GM12873 (cell line): ENCODE results near the gene STK11IP.

Experiments used
- TF ChIP-seq, protein P1 (sequence below): IDR thresholded peaks from 2 replicates; pipeline ENCODE4 v1.5.1; 2012; ENCODE audit warnings: low read depth, mild to moderate bottlenecking, moderate library complexity, low read length, control low read depth; ENCODE audit not compliant: insufficient read depth; ENCODE audit errors: missing control alignments

STK11IP gene

GRCh38 chr2:219629976-219630695 is 32.5 kb downstream of the STK11IP start:
- TF ChIP-seq, protein P1, sequence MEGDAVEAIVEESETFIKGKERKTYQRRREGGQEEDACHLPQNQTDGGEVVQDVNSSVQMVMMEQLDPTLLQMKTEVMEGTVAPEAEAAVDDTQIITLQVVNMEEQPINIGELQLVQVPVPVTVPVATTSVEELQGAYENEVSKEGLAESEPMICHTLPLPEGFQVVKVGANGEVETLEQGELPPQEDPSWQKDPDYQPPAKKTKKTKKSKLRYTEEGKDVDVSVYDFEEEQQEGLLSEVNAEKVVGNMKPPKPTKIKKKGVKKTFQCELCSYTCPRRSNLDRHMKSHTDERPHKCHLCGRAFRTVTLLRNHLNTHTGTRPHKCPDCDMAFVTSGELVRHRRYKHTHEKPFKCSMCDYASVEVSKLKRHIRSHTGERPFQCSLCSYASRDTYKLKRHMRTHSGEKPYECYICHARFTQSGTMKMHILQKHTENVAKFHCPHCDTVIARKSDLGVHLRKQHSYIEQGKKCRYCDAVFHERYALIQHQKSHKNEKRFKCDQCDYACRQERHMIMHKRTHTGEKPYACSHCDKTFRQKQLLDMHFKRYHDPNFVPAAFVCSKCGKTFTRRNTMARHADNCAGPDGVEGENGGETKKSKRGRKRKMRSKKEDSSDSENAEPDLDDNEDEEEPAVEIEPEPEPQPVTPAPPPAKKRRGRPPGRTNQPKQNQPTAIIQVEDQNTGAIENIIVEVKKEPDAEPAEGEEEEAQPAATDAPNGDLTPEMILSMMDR: no peak

DNA sequence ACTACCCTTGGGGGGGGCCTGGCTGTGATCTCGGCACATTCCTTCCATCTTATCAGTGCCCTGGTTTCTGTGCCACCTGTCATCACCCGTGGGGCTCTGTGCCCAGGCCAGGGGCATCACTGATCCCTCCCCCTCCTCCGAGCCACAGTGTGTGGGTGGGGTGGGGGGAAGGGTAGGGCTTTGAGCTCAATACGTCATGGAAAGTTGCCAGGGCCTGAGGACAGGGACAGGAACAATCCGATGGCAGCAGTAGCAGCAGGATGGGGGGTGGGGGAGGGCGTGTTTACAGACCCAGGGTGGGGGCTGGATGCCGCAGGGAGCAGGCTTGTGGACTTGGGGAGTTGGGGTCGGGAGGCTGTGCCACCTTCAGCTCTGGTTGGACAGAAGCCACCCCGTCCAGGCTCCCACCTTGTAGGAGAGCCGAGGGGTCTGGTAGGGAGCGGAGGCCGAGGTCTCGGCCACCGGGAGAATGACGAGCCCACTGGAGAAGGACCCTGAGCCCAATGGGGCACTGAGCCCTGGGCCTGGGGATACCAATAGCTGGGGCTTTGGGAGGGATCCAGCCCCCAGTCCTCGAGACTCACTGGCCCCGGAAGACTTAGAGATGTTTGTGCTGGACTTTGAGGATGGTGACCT is 33.2 kb downstream of the STK11IP start:
- TF ChIP-seq, protein P1: no peak

DNA sequence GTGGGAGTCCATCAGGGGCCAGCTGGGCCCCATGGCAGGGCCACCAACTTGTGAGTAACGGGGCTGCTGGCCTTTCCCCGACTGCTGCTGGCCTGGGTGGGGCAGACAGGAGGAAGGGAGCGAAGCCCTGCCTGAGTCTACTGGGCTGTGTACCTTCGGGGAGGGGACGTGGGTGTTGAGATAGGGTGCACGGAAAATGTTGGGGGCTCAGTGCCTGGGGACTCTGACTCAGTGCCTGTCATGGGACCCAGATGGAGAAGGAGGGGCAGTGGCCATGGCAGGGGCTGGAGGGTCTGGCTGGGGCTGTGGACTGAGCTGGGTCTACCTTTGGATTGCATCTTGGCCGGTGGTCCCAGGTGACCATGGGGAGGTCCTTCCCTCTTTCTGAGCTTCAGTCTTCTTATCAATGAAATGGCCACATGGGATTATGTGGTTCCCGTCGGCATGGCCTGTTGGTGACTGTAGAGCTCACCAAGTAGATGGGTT is 33.8 kb downstream of the STK11IP start:
- TF ChIP-seq, protein P1: no peak

- TF ChIP-seq, protein P1: no peak
These were observed 34.5 kb downstream of the STK11IP start for GRCh38 chr2:219631904-219632759.

- TF ChIP-seq, protein P1: no peak
These were observed 35.1 kb downstream of the STK11IP start for GRCh38 chr2:219632760-219633105.

DNA sequence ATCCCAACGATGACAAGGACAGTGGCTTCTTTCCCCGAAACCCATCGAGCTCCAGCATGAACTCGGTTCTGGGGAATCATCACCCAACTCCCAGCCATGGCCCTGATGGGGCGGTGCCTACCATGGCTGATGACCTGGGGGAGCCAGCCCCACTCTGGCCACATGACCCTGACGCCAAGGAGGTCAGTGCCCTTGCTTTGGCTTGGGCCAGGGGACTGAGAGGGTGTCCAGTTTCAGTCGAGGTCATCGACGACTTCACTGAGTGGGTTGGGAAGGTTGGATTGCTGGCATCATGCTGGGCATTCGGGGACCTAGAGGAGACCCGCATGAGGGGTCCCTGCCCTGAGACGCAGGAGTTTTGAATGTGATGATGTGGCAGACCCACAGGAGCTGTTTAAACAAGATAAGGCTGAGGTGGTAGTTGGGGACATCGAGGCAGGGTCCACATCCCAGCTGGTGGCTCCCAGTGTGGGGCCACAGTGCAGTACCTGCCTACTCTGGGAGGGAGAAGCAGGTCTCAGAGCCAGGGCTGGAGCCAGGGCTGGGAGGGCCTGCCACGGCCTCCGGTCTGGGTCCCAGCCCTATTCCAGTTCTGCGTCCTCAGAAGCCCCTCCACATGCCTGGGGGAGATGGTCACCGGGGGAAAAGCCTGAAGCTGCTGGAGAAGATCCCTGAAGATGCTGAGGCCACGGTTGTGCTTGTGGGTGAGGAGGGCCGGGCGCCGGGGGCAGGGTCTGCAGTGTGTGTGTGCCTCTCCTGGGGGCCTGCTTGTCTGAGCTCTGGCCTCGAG is 35.8 kb downstream of the STK11IP start:
- TF ChIP-seq, protein P1: no peak
